Measurements from ENCODE around the gene PXMP2.

GRCh38 chr12:132651444-132652100 lies 35.8 kb upstream of the PXMP2 start:
- no peak for TF ChIP-seq EZH2phosphoT487 (conservative IDR thresholded peaks at IDR 0.05; ENCODE audit: low read length)
- no peak for TF ChIP-seq CTCF (IDR thresholded peaks at IDR 0.05; ENCODE audit: insufficient read depth, low read length, poor library complexity, severe bottlenecking)

All from SU-DHL-6 (cell line).